Measurements from ENCODE around the gene MYO1G. TPM values are rescaled to one million over a fixed set of nuclear protein-coding genes. Genes with fewer than 3 reads are reported as not detected.

MYO1G gene
- total RNA-seq, 1 experiment from 2014 or later, result 0.30 TPM

DNA sequence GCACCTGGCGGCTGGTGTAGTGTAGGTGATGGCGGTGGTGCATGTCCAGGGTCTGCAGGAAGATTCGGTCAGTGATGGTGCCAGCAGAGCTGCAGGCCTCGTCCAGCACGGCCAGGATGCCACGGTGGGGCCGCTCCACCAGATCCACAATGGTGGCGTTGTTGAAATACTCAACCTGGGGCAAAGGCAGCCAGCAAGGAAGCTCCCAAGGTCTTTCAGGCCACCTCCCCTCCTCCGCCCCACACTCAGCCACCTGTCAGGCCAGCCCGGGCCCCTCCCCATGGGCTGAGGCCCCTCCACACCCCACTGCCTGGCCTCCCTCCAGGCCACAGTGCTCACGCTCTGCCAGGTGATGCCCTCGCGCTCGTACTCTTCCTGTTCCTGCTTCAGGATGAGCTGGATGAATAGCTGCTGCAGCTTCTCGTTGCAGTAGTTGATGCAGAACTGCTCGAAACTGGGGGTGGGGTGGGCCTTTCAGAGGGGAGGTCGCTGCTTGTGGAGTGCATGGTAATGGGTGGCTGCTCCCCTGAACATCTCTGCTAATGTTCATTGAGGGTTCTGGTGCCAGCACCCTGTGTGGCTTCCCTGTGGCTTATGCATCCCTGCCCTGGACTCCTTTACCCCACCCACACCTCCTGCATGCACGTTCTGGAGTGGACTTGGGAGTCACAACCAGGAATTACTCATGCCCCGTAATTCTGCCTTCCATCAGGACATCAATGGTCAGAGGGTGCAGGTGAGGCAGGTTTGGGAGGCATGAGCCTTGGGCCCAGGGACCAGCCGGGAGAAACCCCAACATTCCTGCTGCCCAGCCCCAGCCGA, 8.9 kb downstream of the MYO1G start:
- Histone ChIP-seq H3K36me3 (no peaks in the 10 kb centered on the region), H3K27me3 (no peaks in the 10 kb centered on the region), H3K9me3 (replicated peaks) (no peaks in the 10 kb centered on the region), H3K27ac (no peak overlapping the region), H3K4me1 (no peaks in the 10 kb centered on the region; the same call in 1 of the 2 replicates), H3K4me3 (no peak overlapping the region)
- DNase-seq, result no peak

DNA sequence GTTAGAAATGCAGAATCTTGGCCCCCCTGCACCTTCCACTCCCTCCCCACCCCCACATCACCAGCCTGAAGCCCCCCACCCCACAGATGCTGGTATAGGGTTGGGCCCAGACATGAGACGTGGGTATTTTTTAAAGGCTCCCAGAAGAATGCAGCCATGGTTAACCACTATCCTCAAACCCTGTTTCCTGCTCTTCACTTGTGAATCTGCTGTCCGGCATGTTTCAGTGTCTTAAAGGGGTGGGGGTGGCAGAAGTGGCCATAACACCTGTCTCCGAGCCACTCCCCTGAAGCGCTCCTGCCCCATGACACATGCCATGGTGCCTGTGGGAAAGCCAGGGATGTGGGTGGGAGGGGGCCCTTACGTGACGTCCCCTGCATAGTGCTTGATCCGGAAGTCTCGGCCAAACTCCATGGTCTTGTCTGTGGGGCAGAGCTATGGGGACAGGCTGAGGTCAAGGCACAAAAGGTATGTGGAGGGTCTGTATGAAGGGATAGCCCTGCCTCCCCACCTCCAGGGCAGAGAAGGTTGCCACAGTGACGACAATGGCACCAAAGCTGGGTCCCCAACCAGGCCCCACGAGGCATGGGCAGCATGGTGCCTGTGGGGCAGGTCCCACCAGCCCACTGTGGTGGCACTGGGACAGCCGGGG, 9.6 kb downstream of the MYO1G start:
- Histone ChIP-seq H3K36me3 (no peaks in the 10 kb centered on the region), H3K27ac (no peak overlapping the region), H3K4me1 (no peaks in the 10 kb centered on the region; the same call in 1 of the 2 replicates), H3K27me3 (no peaks in the 10 kb centered on the region), H3K9me3 (replicated peaks) (no peaks in the 10 kb centered on the region), H3K4me3 (no peak overlapping the region)
- no peak for DNase-seq

DNA sequence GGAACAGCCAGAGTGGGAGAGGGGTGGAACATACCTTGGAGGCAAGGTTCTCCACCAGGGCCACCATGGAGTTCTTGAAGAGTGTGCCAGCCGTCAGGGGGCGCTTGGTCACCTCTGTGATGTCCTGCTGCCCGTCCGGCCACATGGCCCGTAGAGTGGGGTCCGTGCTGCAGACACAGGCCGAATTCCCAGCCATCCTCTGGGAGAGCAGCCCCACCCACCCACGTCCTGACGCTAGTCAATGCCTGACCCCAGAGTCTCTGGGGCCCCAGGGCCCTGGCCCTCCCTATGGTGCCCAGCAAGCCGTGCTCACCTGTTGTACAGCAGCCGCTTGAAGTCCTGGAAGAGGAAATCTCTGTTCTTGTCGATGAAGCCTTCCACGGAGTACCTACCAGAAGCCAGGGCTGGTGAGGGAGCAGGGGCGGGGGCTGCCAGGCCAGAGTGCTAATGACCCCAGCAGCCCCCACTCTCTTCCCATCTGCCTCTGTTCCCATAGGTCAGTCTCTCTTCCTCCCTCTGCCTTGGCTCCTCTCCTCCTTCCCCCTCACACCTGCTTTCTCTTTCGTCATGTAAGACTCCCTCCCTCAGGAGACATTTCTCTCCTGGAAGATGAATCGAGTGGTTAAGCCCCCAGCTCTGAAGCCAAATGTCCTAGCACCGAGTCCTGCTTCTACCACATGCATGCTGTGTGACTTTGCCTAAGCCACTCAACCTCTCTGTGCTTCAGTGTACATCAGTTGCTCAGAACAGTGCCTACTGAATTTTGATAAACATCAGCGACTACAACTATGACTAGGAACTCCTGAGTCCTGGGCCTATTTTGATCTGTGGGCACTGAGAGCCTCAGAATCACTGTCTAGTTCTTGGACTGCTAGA, 11.0 kb downstream of the MYO1G start:
- Histone ChIP-seq H3K27ac (no peak overlapping the region), H3K9me3 (replicated peaks) (no peaks in the 10 kb centered on the region), H3K4me3 (no peak overlapping the region), H3K4me1 (no peaks in the 10 kb centered on the region; the same call in 1 of the 2 replicates), H3K36me3 (no peaks in the 10 kb centered on the region), H3K27me3 (no peaks in the 10 kb centered on the region)
- no peak for DNase-seq

DNA sequence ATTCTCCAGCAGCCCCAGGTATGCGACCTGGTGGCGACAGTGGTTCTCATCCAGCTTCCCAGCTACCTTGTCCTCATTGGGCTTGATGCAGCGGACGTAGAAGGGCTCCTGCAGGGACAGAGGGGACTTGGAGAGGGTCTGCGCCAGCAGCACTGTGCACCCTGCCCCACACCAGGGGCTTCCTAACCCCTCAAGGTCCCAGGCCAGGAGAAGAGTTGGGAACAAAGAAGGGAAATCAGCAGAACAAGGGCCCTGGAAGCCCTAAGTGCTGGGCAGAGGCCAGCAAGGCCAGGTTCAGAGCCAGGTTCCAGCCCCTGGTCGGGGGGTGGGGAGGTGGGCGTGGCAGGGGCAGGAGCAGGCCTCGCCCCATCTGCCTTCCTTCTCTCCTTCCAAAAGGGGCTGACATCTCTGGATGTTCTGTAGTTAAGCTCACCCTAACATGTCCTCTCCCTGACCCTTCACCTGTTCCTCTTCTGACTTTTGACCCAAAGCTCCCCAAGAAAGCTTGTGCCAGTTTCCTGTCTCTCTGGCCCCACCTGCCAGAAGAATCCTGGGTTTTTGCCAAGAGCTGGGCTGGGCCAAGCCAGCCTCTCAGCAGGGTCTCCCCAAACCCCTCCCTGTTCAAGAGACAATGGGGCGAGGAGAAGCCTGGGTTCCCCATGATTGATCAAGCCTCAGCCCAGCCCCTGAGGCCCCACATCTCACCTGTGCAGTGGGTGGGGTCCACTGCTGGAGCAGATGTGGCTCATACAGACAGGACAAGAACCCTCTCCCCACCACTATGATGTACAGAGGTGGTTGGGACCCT, 11.9 kb downstream of the MYO1G start:
- Histone ChIP-seq H3K4me1 (no peaks in the 10 kb centered on the region; the same call in 1 of the 2 replicates), H3K27me3 (no peaks in the 10 kb centered on the region), H3K36me3 (no peaks in the 10 kb centered on the region), H3K4me3 (no peak overlapping the region), H3K27ac (no peak overlapping the region), H3K9me3 (replicated peaks) (no peaks in the 10 kb centered on the region)
- DNase-seq, result no peak

DNA sequence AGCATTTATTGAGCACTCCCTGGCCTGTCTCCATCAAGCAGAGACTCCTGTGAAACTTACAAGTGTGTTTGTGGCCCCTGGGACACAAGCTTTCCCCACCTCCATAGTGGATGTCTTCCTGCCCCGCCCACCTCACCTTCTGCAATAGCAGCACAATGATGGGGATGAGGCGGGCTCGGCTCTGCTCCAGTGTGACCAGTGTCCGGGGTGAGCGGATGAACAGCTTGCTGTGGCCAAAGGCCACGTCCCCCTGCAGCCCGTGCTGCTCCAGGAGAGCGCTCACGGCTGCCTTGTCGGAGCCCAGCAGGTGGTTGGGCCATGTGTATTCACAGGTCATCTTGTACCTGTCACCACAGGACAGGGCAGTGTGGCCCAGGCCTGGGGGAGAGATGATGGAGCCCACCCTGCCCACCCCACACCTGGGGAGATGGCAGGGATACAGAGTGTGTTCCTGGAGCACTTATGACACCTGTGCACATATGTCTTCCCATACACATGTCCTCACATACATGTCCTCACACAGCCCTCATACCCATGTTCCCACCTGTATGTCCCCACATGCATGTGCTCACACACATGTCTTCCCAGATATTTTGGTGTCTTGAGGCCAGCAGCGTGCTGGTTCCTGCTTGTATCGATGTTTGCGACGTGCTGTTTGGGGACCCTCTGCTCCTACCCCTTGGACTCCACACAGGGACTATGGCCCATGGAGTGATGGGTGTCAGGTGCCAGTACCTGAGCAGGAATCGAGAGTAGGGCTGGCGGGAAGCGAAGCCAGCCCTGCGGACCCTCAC, 12.7 kb downstream of the MYO1G start:
- Histone ChIP-seq H3K36me3 (no peaks in the 10 kb centered on the region), H3K9me3 (replicated peaks) (no peaks in the 10 kb centered on the region)
- DNase-seq, result no peak

DNA sequence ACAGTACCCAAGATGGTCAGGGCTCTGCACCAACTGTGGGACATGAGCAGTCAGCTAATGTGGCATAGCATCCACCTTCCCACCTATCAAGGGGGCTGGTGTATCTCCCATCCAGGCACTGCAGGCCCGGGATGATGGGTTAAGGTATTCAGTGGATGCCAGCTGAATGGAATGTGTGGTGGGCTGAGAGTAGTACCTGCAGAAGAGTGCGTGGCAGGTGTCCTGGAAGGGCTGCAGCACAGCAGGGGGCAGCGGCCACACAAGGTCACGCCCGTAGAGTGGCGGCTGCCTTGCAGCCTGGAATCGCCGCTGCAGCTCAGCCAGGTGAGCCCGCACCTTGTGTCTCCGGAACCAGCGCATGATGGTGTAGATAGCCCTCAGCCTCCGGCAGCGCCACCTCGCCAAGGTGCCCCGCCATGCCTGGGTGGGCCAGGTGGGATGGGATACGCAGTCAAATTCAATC, 13.3 kb downstream of the MYO1G start:
- no peaks in the 10 kb centered on the region; the same call in 1 of the 2 replicates for H3K4me1 ChIP-seq
- H3K36me3 ChIP-seq, result no peaks in the 10 kb centered on the region
- H3K4me3 ChIP-seq, result no peak overlapping the region
- no peaks in the 10 kb centered on the region for H3K27me3 ChIP-seq
- DNase-seq, result no peak
- H3K9me3 ChIP-seq (replicated peaks), result no peaks in the 10 kb centered on the region
- H3K27ac ChIP-seq, result no peak overlapping the region

More for the DNA sequence above, 12.7 kb downstream of the MYO1G start:
- H3K4me1 ChIP-seq, result no peaks in the 10 kb centered on the region; the same call in 1 of the 2 replicates
- no peaks in the 10 kb centered on the region for H3K27me3 ChIP-seq
- no peak overlapping the region for H3K27ac ChIP-seq
- no peak overlapping the region for H3K4me3 ChIP-seq

DNA sequence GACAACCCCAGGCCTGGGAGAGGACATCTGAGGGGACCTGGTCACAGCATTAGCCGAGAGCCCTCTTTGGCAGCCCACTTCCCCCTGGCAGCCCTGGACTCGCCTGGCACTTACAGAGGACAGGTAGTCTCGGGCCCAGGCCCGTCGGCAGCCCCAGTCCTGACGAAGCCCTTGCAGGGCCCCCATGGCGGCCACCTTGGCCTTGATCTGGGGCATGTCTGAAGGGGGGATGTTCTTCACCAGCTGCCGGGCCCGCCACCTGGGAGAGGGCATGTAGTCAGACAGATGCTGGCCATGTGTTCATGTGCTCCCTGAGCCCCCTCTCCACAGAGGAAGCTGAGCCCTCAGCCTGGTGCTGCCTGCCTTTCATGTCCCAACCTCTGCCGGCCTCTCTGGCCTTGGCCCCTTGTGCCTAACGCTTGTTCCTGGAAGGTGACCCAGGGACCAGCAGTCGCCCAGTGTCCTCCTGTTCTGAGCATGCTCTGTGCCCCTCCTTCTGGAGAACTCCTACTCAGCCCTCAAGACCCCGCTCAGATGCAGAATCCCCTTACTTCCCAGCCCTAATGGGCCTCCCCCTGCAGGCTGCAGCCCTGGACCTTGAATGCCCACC, 13.9 kb downstream of the MYO1G start:
- Histone ChIP-seq H3K36me3 (no peaks in the 10 kb centered on the region), H3K4me1 (no peaks in the 10 kb centered on the region; the same call in 1 of the 2 replicates), H3K27me3 (no peaks in the 10 kb centered on the region), H3K27ac (no peak overlapping the region), H3K4me3 (no peak overlapping the region), H3K9me3 (replicated peaks) (no peaks in the 10 kb centered on the region)
- no peak for DNase-seq

DNA sequence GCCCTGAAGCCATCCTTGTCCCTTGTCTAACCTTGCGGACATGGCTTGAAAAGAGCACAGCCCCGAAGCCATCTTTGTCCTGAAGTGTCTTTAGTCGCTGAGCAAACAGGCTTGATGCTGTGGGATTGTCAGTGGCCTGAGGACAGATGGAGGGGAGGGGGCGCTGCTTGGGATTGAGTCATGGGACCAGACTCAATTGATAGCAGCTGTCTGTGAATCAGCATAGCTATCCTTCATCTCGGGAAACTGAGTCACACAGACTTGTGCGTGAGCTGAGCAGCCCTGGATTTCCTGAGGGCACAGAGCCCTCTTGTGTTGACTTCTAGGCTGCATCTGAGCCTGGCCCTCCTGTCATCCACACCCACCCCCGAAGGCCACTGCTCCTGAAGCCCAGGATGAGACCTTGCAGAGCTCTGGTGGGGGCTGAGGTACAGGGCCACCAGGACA, 14.4 kb downstream of the MYO1G start:
- DNase-seq, result peak in 1 of 2 experiments; percentile 51
- Histone ChIP-seq H3K27ac (no peak overlapping the region), H3K36me3 (no peaks in the 10 kb centered on the region), H3K4me1 (no peaks in the 10 kb centered on the region; the same call in 1 of the 2 replicates), H3K4me3 (no peak overlapping the region), H3K27me3 (no peaks in the 10 kb centered on the region), H3K9me3 (replicated peaks) (no peaks in the 10 kb centered on the region)

DNA sequence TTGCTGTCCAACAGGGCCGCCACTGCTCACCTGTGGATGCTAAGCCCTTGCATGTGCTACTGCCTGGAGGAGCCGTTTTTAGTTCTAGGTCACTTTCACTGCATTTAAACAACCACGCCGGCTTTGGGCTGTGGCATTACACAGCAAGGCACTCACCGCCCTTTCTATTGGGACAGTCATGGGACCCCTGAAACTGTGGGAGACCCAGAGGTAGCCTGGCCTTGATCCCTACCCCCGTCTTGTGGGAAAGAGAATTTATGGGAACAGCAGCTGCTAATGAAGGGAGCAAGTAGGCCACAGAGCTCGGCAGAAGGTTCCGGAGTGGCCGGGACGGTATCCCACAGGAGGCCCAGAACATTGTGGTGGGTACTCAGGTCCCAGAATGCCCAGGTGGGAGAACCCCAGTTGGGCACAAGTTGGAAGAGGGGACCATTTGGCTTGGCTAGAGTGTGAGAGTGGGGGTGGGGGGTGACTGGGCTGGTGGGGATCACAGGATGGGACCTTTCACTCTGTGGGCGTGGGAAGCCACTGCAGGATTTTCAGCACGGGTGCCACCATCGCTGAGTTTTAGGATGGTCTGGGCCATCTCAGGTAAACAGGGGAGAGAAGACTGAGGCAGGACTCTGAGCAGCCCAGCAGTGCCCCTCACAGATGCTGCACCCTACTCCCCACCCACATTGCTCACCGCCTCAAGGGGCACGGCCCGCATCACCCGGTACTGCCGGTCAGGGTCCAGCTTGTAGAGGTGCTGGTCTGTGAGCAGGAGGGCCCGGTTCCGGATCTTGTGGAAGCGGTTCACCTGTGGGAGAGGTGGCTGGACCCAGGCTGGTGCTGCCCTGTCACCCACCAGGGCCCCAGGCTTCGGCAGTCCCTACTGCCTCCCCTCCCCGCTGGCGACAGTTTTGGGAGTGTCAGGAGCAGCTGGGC, 15.2 kb downstream of the MYO1G start:
- Histone ChIP-seq H3K4me3 (no peak overlapping the region), H3K36me3 (no peaks in the 10 kb centered on the region), H3K4me1 (no peaks in the 10 kb centered on the region; the same call in 1 of the 2 replicates), H3K27ac (no peak overlapping the region), H3K9me3 (replicated peaks) (no peaks in the 10 kb centered on the region), H3K27me3 (no peaks in the 10 kb centered on the region)
- DNase-seq, result no peak

DNA sequence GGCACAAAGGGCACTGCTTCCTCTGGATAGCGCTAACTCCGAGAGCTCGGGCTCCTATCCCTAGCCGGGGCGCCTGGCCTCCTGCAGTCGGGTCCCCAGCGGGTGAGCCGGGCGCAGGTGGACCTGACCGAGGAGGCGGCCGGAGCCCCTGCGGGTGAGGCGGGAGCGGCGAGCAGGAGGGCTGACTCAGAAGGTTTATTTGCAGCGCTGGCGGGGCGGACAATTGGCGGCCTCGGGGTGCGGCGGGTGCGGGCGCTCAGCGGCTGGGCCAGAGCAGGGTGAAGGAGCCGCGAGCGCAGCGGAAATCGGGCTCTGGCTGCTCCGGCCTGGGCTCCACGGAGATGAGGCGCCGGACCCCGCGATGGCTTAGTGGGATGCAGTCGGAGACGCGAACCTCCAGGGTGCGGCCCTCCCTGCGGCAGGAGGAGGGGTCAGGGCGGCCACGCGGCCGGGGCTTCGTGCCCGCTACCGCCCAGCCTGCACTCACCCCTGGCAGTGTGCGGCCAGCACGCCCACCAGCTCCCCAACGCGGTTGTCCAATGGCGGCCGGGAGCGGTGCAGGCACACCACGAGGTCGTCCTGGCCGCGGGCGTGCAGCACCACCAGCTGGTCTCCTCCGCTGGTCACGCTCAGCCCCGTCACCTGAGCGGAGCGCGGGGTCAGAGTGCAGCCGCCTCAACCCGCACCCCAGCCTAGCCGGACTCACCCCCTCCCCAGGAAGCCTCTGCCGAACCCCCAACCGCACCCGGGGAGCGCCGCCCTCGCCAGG, 16.1 kb downstream of the MYO1G start:
- no peaks in the 10 kb centered on the region for H3K36me3 ChIP-seq
- H3K4me1 ChIP-seq, result no peaks in the 10 kb centered on the region; the same call in 1 of the 2 replicates
- H3K4me3 ChIP-seq, result no peak overlapping the region
- no peak for DNase-seq
- no peaks in the 10 kb centered on the region for H3K27me3 ChIP-seq
- no peaks in the 10 kb centered on the region for H3K9me3 ChIP-seq (replicated peaks)
- H3K27ac ChIP-seq, result no peak overlapping the region

DNA sequence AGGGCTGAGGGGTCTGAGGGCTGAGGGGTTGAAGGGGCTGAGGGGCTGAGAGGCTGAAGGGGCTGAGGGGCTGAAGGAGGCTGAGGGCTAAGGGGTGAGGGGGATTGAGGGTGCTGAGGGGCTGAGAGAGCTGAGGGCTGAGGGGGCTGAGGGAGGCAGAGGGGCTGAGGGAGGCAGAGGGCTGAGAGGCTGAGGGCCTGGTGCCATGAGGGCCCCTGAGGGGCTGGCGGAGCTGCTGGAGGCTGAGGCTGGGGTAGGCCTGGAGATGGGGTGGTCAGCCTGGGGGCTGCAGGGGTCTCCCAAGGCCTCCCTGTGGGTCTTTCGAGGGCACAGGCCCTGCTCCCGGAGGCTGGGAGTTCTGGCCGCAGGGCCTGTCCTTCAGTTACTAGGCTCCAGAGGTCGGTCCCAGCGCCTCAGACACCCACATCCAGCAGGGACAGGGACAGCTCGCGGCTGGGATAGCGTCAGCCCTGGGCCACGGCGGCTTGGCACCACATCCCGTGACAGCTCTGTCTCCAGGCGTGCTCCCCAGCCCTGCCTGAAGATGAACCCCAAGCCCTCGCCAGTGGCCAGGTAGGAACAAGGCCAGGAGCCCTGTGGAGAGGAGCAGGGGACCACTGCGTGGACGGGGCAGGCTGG, 16.9 kb downstream of the MYO1G start:
- Histone ChIP-seq H3K36me3 (no peaks in the 10 kb centered on the region), H3K4me1 (no peaks in the 10 kb centered on the region; the same call in 1 of the 2 replicates), H3K4me3 (no peak overlapping the region), H3K9me3 (replicated peaks) (no peaks in the 10 kb centered on the region), H3K27ac (no peak overlapping the region), H3K27me3 (no peaks in the 10 kb centered on the region)
- DNase-seq, result no peak
